Cerebellar cortex (tissue), 1 donor: ENCODE results near the gene RBM19.

Experiments
- DNase-seq: peaks from one replicate; pipeline ENCODE4 v3.0.0-alpha.2; 2015; ENCODE audit warnings: low spot score

The RBM19 gene

GRCh38 chr12:113931517-113931916, 34.6 kb downstream of the RBM19 start:
- no peak for DNase-seq

- DNase-seq = no peak
These were observed 35.9 kb downstream of the RBM19 start for GRCh38 chr12:113930249-113930648.

GRCh38 chr12:113929312-113929989, 36.7 kb downstream of the RBM19 start:
- no peak for DNase-seq

- DNase-seq = no peak
These were observed 39.3 kb downstream of the RBM19 start for GRCh38 chr12:113926788-113927187.

GRCh38 chr12:113924341-113924740, 41.8 kb downstream of the RBM19 start:
- no peak for DNase-seq

GRCh38 chr12:113923251-113923650, 42.9 kb downstream of the RBM19 start:
- DNase-seq = no peak

- no peak for DNase-seq
These were observed 44.7 kb downstream of the RBM19 start for GRCh38 chr12:113921430-113921829.

GRCh38 chr12:113919791-113920190, 46.3 kb downstream of the RBM19 start:
- DNase-seq = no peak

GRCh38 chr12:113918306-113918705, 47.8 kb downstream of the RBM19 start:
- no peak for DNase-seq

GRCh38 chr12:113917393-113917792, 48.7 kb downstream of the RBM19 start:
- DNase-seq = no peak

- no peak for DNase-seq
These were observed 51.3 kb downstream of the RBM19 start for GRCh38 chr12:113914806-113915205.

GRCh38 chr12:113914176-113914575, 51.9 kb downstream of the RBM19 start:
- no peak for DNase-seq

- peak; percentile 86 for DNase-seq
These were observed 53.3 kb downstream of the RBM19 start for GRCh38 chr12:113912760-113913329.

GRCh38 chr12:113911971-113912759, 54.0 kb downstream of the RBM19 start:
- DNase-seq = no peak

- no peak for DNase-seq
These were observed 55.3 kb downstream of the RBM19 start for GRCh38 chr12:113910751-113911272.

- no peak for DNase-seq
These were observed 56.2 kb downstream of the RBM19 start for GRCh38 chr12:113909776-113910420.

- DNase-seq = no peak
These were observed 57.5 kb downstream of the RBM19 start for GRCh38 chr12:113908584-113909100.

- no peak for DNase-seq
These were observed 58.5 kb downstream of the RBM19 start for GRCh38 chr12:113907446-113908180.

GRCh38 chr12:113906411-113907200, 59.5 kb downstream of the RBM19 start:
- DNase-seq = no peak

- DNase-seq = no peak
These were observed 60.3 kb downstream of the RBM19 start for GRCh38 chr12:113905829-113906228.
